SW480 (cell line): ENCODE results near the gene TMEM121B.
A peak's percentile ranks its signal among the peaks of the same experiment; 100 is the strongest.

ENCODE experiments used
- DNase-seq: peaks from one replicate; pipeline ENCODE4 v3.0.0-alpha.2; 2016; ENCODE audit warnings: low spot score

The TMEM121B gene

GRCh38 chr22:17091851-17092250, 29.3 kb downstream of the TMEM121B start:
- no peak for DNase-seq

- no peak for DNase-seq
These were observed 30.6 kb downstream of the TMEM121B start for GRCh38 chr22:17090550-17090949.

GRCh38 chr22:17087498-17088131, 33.5 kb downstream of the TMEM121B start:
- DNase-seq: peak; percentile 46

GRCh38 chr22:17086788-17087497, 34.2 kb downstream of the TMEM121B start:
- no peak for DNase-seq

- no peak for DNase-seq
These were observed 34.9 kb downstream of the TMEM121B start for GRCh38 chr22:17086296-17086695.

- DNase-seq: no peak
These were observed 35.6 kb downstream of the TMEM121B start for GRCh38 chr22:17085277-17086181.

- peak; percentile 85 for DNase-seq
These were observed 36.4 kb downstream of the TMEM121B start, which contains the start of gene IL17RA for GRCh38 chr22:17084554-17085276. Gene IL17RA (plus strand): TSS chr22:17085000. CDS start chr22:17085092, 92 bp downstream.

GRCh38 chr22:17083811-17084441, 37.2 kb downstream of the TMEM121B start:
- DNase-seq: no peak

GRCh38 chr22:17083255-17083654, 37.9 kb downstream of the TMEM121B start:
- no peak for DNase-seq

GRCh38 chr22:17079572-17079971, 41.6 kb downstream of the TMEM121B start:
- DNase-seq: no peak

GRCh38 chr22:17077255-17077654, 43.9 kb downstream of the TMEM121B start:
- peak; percentile 22 for DNase-seq

GRCh38 chr22:17074648-17075002, 46.5 kb downstream of the TMEM121B start:
- DNase-seq: no peak

- no peak for DNase-seq
These were observed 48.3 kb downstream of the TMEM121B start for GRCh38 chr22:17072877-17073276.
